H7 (cell line): ENCODE results near the gene ADAMTS15. TPM values are rescaled to one million over a fixed set of nuclear protein-coding genes. Genes with fewer than 3 reads are reported as not detected.

ENCODE experiments used
- DNase-seq: peaks from one replicate; pipeline ENCODE4 v3.0.0; 2012
- H3K27me3 ChIP-seq: 2 replicates; pipeline ENCODE4 v1.6.0; 2011; ENCODE audit warnings: mild to moderate bottlenecking, low read length; ENCODE audit not compliant: control insufficient read depth, insufficient read depth
- H3K36me3 ChIP-seq: replicated peaks from 2 replicates; pipeline ENCODE4 v1.5.1; 2011; ENCODE audit warnings: low read length; ENCODE audit not compliant: control insufficient read depth, insufficient read depth
- H3K4me3 ChIP-seq: 2 replicates; pipeline ENCODE4 v1.5.1; 2011; ENCODE audit warnings: low read depth, mild to moderate bottlenecking, control low read depth, low read length, moderate library complexity; ENCODE audit not compliant: insufficient read depth
- total RNA-seq: library from RNA; depleted of rRNA; stranded (reverse); fragments of >200 nt; shearing (Covaris generic); gene quantifications from 2 replicates; pipeline ENCODE4 v1.2.3, GENCODE V29; 2014; rRNA removed

The ADAMTS15 gene, protein sequence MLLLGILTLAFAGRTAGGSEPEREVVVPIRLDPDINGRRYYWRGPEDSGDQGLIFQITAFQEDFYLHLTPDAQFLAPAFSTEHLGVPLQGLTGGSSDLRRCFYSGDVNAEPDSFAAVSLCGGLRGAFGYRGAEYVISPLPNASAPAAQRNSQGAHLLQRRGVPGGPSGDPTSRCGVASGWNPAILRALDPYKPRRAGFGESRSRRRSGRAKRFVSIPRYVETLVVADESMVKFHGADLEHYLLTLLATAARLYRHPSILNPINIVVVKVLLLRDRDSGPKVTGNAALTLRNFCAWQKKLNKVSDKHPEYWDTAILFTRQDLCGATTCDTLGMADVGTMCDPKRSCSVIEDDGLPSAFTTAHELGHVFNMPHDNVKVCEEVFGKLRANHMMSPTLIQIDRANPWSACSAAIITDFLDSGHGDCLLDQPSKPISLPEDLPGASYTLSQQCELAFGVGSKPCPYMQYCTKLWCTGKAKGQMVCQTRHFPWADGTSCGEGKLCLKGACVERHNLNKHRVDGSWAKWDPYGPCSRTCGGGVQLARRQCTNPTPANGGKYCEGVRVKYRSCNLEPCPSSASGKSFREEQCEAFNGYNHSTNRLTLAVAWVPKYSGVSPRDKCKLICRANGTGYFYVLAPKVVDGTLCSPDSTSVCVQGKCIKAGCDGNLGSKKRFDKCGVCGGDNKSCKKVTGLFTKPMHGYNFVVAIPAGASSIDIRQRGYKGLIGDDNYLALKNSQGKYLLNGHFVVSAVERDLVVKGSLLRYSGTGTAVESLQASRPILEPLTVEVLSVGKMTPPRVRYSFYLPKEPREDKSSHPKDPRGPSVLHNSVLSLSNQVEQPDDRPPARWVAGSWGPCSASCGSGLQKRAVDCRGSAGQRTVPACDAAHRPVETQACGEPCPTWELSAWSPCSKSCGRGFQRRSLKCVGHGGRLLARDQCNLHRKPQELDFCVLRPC
- 0.85 and 1.1 TPM in 2 replicates for total RNA-seq

GRCh38 chr11:130448416-130449309 is at the start of gene ADAMTS15:
ADAMTS15 (plus strand) TSS chr11:130448645; CDS start chr11:130448974, 329 bp downstream.
- Histone ChIP-seq H3K4me3 (peak within 1 kb of the TSS; percentile 56), H3K36me3 (no peaks in the 10 kb centered on the region), H3K27me3 (peaks cover 41% of the 10 kb centered on the region)
- peak; percentile 97 for DNase-seq

- H3K27me3 ChIP-seq: no peaks in the 10 kb centered on the region
- no peak overlapping the region for H3K4me3 ChIP-seq
- no peaks in the 10 kb centered on the region for H3K36me3 ChIP-seq
- no peak for DNase-seq
Measured at GRCh38 chr11:130399196-130399595, 49.2 kb upstream of the ADAMTS15 start.

DNA sequence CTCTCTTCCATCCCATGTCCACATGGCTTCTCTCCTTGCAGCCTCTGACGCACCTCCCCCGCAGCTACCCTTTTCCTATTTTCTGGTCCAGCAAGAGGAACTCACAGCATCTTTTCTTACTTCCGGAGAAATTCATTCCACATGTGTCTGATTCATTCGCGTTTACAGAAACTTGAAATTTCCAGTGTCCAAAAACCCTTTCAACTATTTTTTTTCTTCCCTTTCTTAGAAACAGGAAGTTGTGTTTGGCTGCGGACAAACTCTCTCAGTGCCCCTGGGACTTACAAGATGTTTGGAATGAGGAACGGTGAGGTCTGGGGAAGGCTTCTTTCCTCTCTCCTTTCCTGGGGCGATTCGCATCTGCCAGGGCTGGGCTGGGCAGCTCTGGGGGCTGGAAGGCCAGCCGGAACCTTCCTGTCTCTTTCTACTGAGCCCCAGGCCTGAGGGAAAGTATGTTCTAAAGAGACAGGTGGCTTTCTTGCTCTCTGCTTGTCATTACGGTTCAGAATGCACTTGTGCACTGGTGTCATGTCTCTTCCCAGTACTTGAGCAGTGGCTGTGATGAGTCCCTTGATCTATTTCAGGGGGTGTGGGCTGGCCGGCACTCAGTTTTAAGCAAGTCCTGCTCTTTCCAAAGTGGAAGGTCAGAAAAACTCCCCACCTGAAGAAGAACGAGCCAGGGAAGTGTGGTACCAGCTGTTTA is 47.5 kb upstream of the ADAMTS15 start:
- DNase-seq: no peak
- H3K27me3 ChIP-seq: no peaks in the 10 kb centered on the region
- no peak overlapping the region for H3K4me3 ChIP-seq
- no peaks in the 10 kb centered on the region for H3K36me3 ChIP-seq

DNA sequence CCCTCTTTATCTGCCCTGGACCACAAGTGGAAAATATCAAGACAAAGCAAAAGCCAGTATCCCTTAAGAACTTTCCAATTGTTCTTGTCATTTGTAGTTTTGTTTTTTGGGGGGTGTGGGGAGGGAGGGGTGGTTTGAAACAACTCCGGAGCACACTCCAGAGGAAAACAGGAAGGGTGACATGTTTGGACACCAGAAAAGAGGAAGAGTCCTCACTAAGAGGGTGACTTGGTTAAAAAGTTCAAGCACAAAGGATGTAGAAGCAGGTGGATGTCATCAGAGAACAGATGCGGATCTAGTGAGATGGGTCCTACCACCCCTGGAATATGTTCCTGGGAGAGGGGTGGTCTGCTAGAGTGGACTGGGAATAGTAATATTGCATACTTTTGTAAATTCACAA is 45.9 kb upstream of the ADAMTS15 start:
- H3K4me3 ChIP-seq: no peak overlapping the region

DNA sequence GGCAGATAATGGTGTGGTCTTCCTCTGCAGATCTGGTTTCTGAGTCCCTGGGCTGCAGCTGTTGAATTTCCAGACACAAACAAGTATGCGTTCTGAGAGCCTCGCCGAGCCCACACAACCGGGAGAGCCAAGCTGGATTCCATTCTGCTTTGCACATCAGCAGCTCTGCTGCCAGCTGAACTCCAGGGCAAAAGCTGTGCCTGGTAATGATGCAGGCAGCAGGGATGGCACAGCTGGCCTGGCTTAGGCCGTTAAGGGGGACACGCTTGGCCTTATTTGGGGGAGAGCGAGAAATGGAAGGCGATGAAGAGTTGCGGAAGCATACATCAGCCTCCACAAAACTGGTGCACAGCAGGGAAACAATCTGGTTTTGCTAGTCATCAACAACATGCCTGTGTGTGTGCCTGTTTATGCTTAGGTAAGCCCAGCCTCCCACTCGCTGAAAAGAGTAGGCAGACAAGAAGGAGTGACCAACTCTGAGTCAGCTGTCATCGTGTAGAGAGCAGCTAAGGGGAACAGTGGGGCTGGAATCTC is 45.1 kb upstream of the ADAMTS15 start:
- Histone ChIP-seq H3K27me3 (no peaks in the 10 kb centered on the region), H3K36me3 (no peaks in the 10 kb centered on the region), H3K4me3 (no peak overlapping the region)
- DNase-seq: peak; percentile 58

More for the DNA sequence above, 45.9 kb upstream of the ADAMTS15 start:
- Histone ChIP-seq H3K36me3 (no peaks in the 10 kb centered on the region), H3K27me3 (no peaks in the 10 kb centered on the region)
- DNase-seq: no peak

DNA sequence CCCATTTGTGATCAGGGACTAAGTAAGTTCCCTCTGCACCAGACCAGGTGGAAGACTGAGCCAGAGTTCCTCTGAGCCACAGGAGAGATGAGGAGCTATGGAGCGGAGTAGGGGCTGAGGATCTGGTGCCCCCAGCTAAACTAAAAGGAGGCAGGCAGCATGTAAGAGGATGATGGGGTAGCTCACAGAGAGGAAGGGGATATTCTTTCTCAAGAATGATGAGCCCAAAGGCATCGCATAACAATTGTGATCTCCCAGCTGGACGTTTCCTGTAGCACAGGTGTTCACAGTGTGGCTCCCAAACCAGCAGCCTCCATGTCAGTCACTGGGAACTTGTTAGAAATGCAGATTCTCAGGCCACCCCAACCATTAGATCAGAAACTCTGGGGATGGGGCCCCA is 44.5 kb upstream of the ADAMTS15 start:
- Histone ChIP-seq H3K4me3 (no peak overlapping the region), H3K27me3 (no peaks in the 10 kb centered on the region), H3K36me3 (no peaks in the 10 kb centered on the region)
- DNase-seq: peak; percentile 82

- DNase-seq: peak; percentile 54
- Histone ChIP-seq H3K36me3 (no peaks in the 10 kb centered on the region), H3K4me3 (no peak overlapping the region), H3K27me3 (no peaks in the 10 kb centered on the region)
Measured at GRCh38 chr11:130404727-130405126, 43.7 kb upstream of the ADAMTS15 start.

- peak; percentile 34 for DNase-seq
- H3K27me3 ChIP-seq: no peaks in the 10 kb centered on the region
- H3K36me3 ChIP-seq: no peaks in the 10 kb centered on the region
- H3K4me3 ChIP-seq: no peak overlapping the region
Measured at GRCh38 chr11:130405428-130405827, 43.0 kb upstream of the ADAMTS15 start.

GRCh38 chr11:130407978-130408377 is 40.5 kb upstream of the ADAMTS15 start:
- DNase-seq: peak; percentile 19
- Histone ChIP-seq H3K27me3 (peaks cover 3% of the 10 kb centered on the region; the same call in 1 of the 2 replicates), H3K36me3 (no peaks in the 10 kb centered on the region), H3K4me3 (no peak overlapping the region)

- DNase-seq: peak; percentile 28
- Histone ChIP-seq H3K36me3 (no peaks in the 10 kb centered on the region), H3K4me3 (no peak overlapping the region), H3K27me3 (peaks cover 3% of the 10 kb centered on the region; the same call in 1 of the 2 replicates)
Measured at GRCh38 chr11:130408401-130408890, 40.0 kb upstream of the ADAMTS15 start.

- H3K27me3 ChIP-seq: peaks cover 3% of the 10 kb centered on the region; the same call in 1 of the 2 replicates
- no peaks in the 10 kb centered on the region for H3K36me3 ChIP-seq
- H3K4me3 ChIP-seq: no peak overlapping the region
- DNase-seq: peak; percentile 22
Measured at GRCh38 chr11:130408901-130409300, 39.5 kb upstream of the ADAMTS15 start.

- peaks cover 3% of the 10 kb centered on the region; the same call in 1 of the 2 replicates for H3K27me3 ChIP-seq
- H3K4me3 ChIP-seq: no peak overlapping the region
- DNase-seq: peak; percentile 30
- no peaks in the 10 kb centered on the region for H3K36me3 ChIP-seq
Measured at GRCh38 chr11:130409594-130410388, 38.7 kb upstream of the ADAMTS15 start.
